ENCODE results near the gene ACER2. TPM values are rescaled to one million over a fixed set of nuclear protein-coding genes. Genes with fewer than 3 reads are reported as not detected.

ACER2 gene
- total RNA-seq, 3 donors from 2014 or later (not counting 1 experiment from before 2014, with no cell fraction given), result 0.61 to 1.3 (median 1.2) TPM

GRCh38 chr9:19490828-19491227 is 82.0 kb downstream of the ACER2 start:
- no peaks in the 10 kb centered on the region for H3K36me3 Mint-ChIP-seq
- no peaks in the 10 kb centered on the region for H3K9me3 ChIP-seq (ENCODE audit: control insufficient read depth, insufficient read depth, low read length)
- DNase-seq (no peak), ATAC-seq (no peak)
- H3K4me3 Mint-ChIP-seq, result no peak overlapping the region
- intact Hi-C loops (cut with micrococcal nuclease), result loop anchor here (10.0 kb wide), 1 partner anchor 1454 kb away; no protein-coding TSS in a partner anchor
- no peaks in the 10 kb centered on the region for H3K9me3 Mint-ChIP-seq
- H3K27me3 Mint-ChIP-seq (ENCODE audit: low read depth in 2 of 2), result peaks cover 0 to 26% of the 10 kb centered on the region in 2 donors
- peaks cover 9 to 10% of the 10 kb centered on the region in 2 donors for H3K4me1 Mint-ChIP-seq
- H3K4me3 ChIP-seq (ENCODE audit: low read length), result no peak overlapping the region
- H3K27ac Mint-ChIP-seq, result no peak overlapping the region
- no peak overlapping the region for H3K27ac ChIP-seq (ENCODE audit: low read length)
- no peak for TF ChIP-seq CTCF (IDR thresholded peaks at IDR 0.05)
- H3K36me3 ChIP-seq (ENCODE audit: control insufficient read depth, insufficient read depth, low read length), result no peaks in the 10 kb centered on the region
- H3K27me3 ChIP-seq (ENCODE audit: control insufficient read depth, insufficient read depth, low read length), result no peaks in the 10 kb centered on the region
- H3K4me1 ChIP-seq (ENCODE audit: control insufficient read depth, insufficient read depth, low read length), result peaks cover 4% of the 10 kb centered on the region

- intact Hi-C loops (cut with micrococcal nuclease), result loop anchor here (10.0 kb wide), 1 partner anchor 1452 kb away; no protein-coding TSS in a partner anchor
- DNase-seq, result no peak
- Mint-ChIP-seq H3K27ac (no peak overlapping the region), H3K4me3 (no peak overlapping the region), H3K9me3 (no peaks in the 10 kb centered on the region), H3K36me3 (no peaks in the 10 kb centered on the region), H3K4me1 (peaks cover 9 to 10% of the 10 kb centered on the region in 2 donors), H3K27me3 (ENCODE audit: low read depth in 2 of 2) (peaks cover 0 to 26% of the 10 kb centered on the region in 2 donors)
- no peaks in the 10 kb centered on the region for H3K36me3 ChIP-seq (ENCODE audit: control insufficient read depth, insufficient read depth, low read length)
- TF ChIP-seq CTCF (IDR thresholded peaks at IDR 0.05), result no peak
- H3K27ac ChIP-seq (ENCODE audit: low read length), result no peak overlapping the region
- peaks cover 4% of the 10 kb centered on the region for H3K4me1 ChIP-seq (ENCODE audit: control insufficient read depth, insufficient read depth, low read length)
- H3K27me3 ChIP-seq (ENCODE audit: control insufficient read depth, insufficient read depth, low read length), result no peaks in the 10 kb centered on the region
- no peak overlapping the region for H3K4me3 ChIP-seq (ENCODE audit: low read length)
- WGBS (ENCODE audit: insufficient coverage), result 39% methylated on average over 3 of the region's 4 CpGs
- ATAC-seq, result no peak
- no peaks in the 10 kb centered on the region for H3K9me3 ChIP-seq (ENCODE audit: control insufficient read depth, insufficient read depth, low read length)
These were observed 84.0 kb downstream of the ACER2 start for GRCh38 chr9:19492775-19493173.

GRCh38 chr9:19493174-19493811 is 84.5 kb downstream of the ACER2 start:
- Mint-ChIP-seq H3K9me3 (no peaks in the 10 kb centered on the region), H3K4me3 (no peak overlapping the region), H3K4me1 (peaks cover 9 to 10% of the 10 kb centered on the region in 2 donors), H3K36me3 (no peaks in the 10 kb centered on the region), H3K27ac (no peak overlapping the region), H3K27me3 (ENCODE audit: low read depth in 2 of 2) (peaks cover 0 to 26% of the 10 kb centered on the region in 2 donors)
- Histone ChIP-seq H3K4me3 (ENCODE audit: low read length) (no peak overlapping the region), H3K9me3 (ENCODE audit: control insufficient read depth, insufficient read depth, low read length) (no peaks in the 10 kb centered on the region), H3K4me1 (ENCODE audit: control insufficient read depth, insufficient read depth, low read length) (peaks cover 4% of the 10 kb centered on the region), H3K27me3 (ENCODE audit: control insufficient read depth, insufficient read depth, low read length) (no peaks in the 10 kb centered on the region), H3K36me3 (ENCODE audit: control insufficient read depth, insufficient read depth, low read length) (no peaks in the 10 kb centered on the region), H3K27ac (ENCODE audit: low read length) (no peak overlapping the region)
- peak; percentile 62 for TF ChIP-seq CTCF (IDR thresholded peaks at IDR 0.05)
- 26% methylated on average over 19 of the region's 19 CpGs for WGBS (ENCODE audit: insufficient coverage)
- intact Hi-C loops (cut with micrococcal nuclease), result loop anchor here (10.0 kb wide), 1 partner anchor 1452 kb away; no protein-coding TSS in a partner anchor
- ATAC-seq (peak; percentile 58 to 81 (median 61)), DNase-seq (peak in 1 of 2 donors; percentile 68)
